Parathyroid adenoma (tissue), 2 donors: ENCODE measurements around the gene LETM1.

Experiments used
- H2AFZ ChIP-seq: fragments of 300-600 bp; sonication (generic); one replicate; pipeline ENCODE4 v1.7.0; 2017; ENCODE audit warnings: antibody characterized with exemption, mild to moderate bottlenecking
- H3K27ac ChIP-seq: fragments of 300-600 bp; sonication (generic); one replicate; pipeline ENCODE4 v1.7.0; 2017
- H3K27me3 ChIP-seq: fragments of 300-600 bp; sonication (generic); one replicate; pipeline ENCODE4 v1.7.0; 2017; ENCODE audit warnings: low read length; ENCODE audit not compliant: control insufficient read depth, insufficient read depth
- H3K36me3 ChIP-seq: fragments of 300-600 bp; sonication (generic); one replicate; pipeline ENCODE4 v1.7.0; 2017; ENCODE audit warnings: low read length; ENCODE audit not compliant: control insufficient read depth, insufficient read depth
- H3K4me1 ChIP-seq: fragments of 300-600 bp; sonication (generic); one replicate; pipeline ENCODE4 v1.7.0; 2017; ENCODE audit warnings: control low read depth
- H3K4me2 ChIP-seq: fragments of 300-600 bp; sonication (generic); one replicate; pipeline ENCODE4 v1.7.0; 2017; ENCODE audit warnings: low read length
- H3K4me3 ChIP-seq: fragments of 300-600 bp; sonication (generic); one replicate; pipeline ENCODE4 v1.7.0; 2017; ENCODE audit warnings: low read depth, low read length
- H3K79me2 ChIP-seq: fragments of 300-600 bp; sonication (generic); one replicate; pipeline ENCODE4 v1.7.0; 2017; ENCODE audit warnings: control low read depth
- H3K9ac ChIP-seq: fragments of 300-600 bp; sonication (generic); one replicate; pipeline ENCODE4 v1.7.0; 2017; ENCODE audit warnings: mild to moderate bottlenecking
- H3K9me3 ChIP-seq: fragments of 300-600 bp; sonication (generic); one replicate; pipeline ENCODE4 v1.7.0; 2017; ENCODE audit warnings: low read length; ENCODE audit not compliant: control insufficient read depth
- TF ChIP-seq, protein P1 (sequence below): fragments of 300-600 bp; sonication (generic); IDR thresholded peaks from one replicate; pipeline ENCODE4 v1.7.0; 2017; ENCODE audit warnings: antibody characterized with exemption, mild to moderate bottlenecking
- donor health status: primary hyperparathyroidism.

Gene LETM1

DNA sequence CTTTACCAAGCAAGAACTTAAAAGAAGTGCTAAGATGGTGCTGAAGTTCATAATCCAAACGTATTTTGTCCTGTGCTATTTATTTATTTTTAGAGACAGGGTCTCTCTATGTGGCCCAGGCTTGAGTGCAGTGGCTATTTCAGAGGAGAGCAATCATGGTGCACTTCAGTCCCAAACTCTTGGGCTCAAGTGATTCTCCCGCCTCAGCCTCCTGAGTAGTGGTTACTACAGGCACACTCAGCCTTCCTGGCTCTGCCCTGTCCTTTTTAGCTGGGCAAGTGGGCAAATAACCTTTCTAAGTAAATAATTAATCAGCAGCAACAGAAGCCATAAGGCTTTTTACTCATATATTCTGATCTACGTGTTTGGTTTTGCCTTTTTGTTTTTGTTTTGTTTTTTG, 17.8 kb upstream of the LETM1 start:
- Histone ChIP-seq H3K4me2 (no peak overlapping the region), H3K27me3 (no peaks in the 10 kb centered on the region), H3K79me2 (peaks cover 39% of the 10 kb centered on the region), H3K9me3 (no peaks in the 10 kb centered on the region), H3K27ac (no peak overlapping the region), H3K9ac (no peak overlapping the region), H2AFZ (no peak overlapping the region), H3K36me3 (no peaks in the 10 kb centered on the region), H3K4me1 (no peaks in the 10 kb centered on the region), H3K4me3 (no peak overlapping the region)
- TF ChIP-seq, protein P1, sequence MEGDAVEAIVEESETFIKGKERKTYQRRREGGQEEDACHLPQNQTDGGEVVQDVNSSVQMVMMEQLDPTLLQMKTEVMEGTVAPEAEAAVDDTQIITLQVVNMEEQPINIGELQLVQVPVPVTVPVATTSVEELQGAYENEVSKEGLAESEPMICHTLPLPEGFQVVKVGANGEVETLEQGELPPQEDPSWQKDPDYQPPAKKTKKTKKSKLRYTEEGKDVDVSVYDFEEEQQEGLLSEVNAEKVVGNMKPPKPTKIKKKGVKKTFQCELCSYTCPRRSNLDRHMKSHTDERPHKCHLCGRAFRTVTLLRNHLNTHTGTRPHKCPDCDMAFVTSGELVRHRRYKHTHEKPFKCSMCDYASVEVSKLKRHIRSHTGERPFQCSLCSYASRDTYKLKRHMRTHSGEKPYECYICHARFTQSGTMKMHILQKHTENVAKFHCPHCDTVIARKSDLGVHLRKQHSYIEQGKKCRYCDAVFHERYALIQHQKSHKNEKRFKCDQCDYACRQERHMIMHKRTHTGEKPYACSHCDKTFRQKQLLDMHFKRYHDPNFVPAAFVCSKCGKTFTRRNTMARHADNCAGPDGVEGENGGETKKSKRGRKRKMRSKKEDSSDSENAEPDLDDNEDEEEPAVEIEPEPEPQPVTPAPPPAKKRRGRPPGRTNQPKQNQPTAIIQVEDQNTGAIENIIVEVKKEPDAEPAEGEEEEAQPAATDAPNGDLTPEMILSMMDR, result no peak

DNA sequence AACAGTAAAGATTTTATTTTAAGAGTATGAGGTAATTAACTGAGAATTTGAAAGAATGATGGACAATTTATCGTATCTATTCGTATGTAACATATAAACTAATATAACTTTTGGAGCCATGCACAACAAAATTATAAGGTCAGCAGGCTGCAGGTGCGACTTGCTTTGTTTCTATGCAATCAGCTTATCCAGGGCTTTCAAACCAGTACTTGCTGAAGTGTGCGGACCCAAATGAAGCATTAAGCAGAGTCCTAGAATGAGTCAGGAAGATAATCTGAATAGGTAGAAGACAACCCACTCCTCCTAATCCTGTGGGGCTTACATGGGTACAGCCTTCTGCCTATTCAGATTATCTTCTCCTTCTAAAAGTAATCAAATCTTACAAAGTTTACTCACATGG, 17.3 kb upstream of the LETM1 start:
- Histone ChIP-seq H3K27ac (no peak overlapping the region), H3K27me3 (no peaks in the 10 kb centered on the region), H3K79me2 (peaks cover 35% of the 10 kb centered on the region), H3K36me3 (no peaks in the 10 kb centered on the region), H2AFZ (no peak overlapping the region), H3K4me3 (no peak overlapping the region), H3K4me1 (no peaks in the 10 kb centered on the region), H3K9me3 (no peaks in the 10 kb centered on the region), H3K9ac (no peak overlapping the region), H3K4me2 (no peak overlapping the region)
- TF ChIP-seq, protein P1, result no peak

DNA sequence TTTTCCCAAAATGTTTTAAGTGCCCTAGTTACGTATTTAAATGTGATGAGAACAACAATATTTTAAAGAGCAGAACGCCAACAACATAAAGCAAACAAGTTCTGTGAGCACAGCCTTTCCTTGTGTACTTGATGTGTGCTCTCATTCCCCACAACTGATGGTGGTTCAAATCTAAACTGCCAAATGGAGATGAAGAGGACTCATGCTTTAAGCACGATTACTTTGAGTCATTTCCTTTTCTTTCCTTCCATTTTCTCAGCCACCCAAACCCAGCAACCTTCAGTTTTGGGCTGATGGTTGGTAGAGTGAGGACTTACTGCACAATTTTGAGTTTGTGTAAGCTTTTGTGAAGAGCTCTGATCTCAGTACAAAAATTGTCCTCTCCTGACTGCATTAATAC, 16.9 kb upstream of the LETM1 start:
- peak overlapping the region; percentile 64 for H3K4me3 ChIP-seq
- no peak overlapping the region for H3K9ac ChIP-seq

DNA sequence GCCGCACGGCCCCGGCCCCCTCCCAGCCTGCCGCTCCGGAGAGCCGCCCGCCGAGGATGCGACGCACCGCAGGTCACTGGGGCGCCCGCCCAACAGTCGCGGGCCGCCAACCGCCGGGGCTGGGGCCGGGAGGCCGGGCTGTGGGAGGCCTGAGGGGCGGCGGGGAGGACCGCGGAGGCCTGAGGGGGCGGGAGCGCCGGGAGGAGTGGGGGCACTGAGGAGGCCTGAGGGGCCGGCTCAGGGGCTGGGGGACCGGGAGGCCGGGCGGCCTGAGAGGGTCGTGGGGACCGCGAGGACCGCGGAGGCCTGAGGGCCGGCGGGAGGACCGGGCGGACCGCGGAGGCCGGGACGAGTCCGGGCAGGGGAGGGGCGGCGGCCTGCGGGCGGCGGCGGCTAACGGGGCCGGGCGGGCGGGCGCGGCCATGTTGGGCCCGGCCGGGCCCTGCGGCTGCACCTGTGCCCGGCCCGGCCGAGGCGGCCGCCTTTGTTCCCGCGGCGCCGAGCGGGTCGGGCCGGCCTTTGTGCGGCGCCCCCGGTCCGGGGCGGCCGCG, 15.6 kb upstream of the LETM1 start:
- TF ChIP-seq, protein P1, result no peak
- Histone ChIP-seq H2AFZ (peak overlapping the region; percentile 73), H3K4me2 (peak overlapping the region; percentile 68), H3K9me3 (no peaks in the 10 kb centered on the region), H3K79me2 (peaks cover 27% of the 10 kb centered on the region), H3K27ac (no peak overlapping the region), H3K27me3 (no peaks in the 10 kb centered on the region), H3K4me1 (no peaks in the 10 kb centered on the region), H3K9ac (no peak overlapping the region), H3K36me3 (no peaks in the 10 kb centered on the region), H3K4me3 (peak overlapping the region; percentile 64)

More for the DNA sequence above, 16.9 kb upstream of the LETM1 start:
- Histone ChIP-seq H3K9me3 (no peaks in the 10 kb centered on the region), H3K36me3 (no peaks in the 10 kb centered on the region), H3K79me2 (peaks cover 34% of the 10 kb centered on the region), H3K4me2 (peak overlapping the region; percentile 83), H3K4me1 (no peaks in the 10 kb centered on the region), H2AFZ (no peak overlapping the region), H3K27me3 (no peaks in the 10 kb centered on the region), H3K27ac (no peak overlapping the region)
- TF ChIP-seq, protein P1, result no peak
